H9 (cell line): ENCODE results near the gene DHRS9. TPM values are rescaled to one million over a fixed set of nuclear protein-coding genes. Genes with fewer than 3 reads are reported as not detected.

ENCODE experiments used
- DNase-seq: peaks from one replicate; pipeline ENCODE4 v3.0.0-alpha.2; 2017
- H2AFZ ChIP-seq: one replicate; pipeline ENCODE4 v1.6.1; 2013; ENCODE audit warnings: mild to moderate bottlenecking, low read length, control low read depth, moderate library complexity
- H2AK5ac ChIP-seq: 2 replicates; pipeline ENCODE4 v1.6.1; 2013; ENCODE audit warnings: low read length, control low read depth, mixed read lengths; ENCODE audit not compliant: insufficient read length
- H2BK120ac ChIP-seq: one replicate; pipeline ENCODE4 v1.6.1; 2013; ENCODE audit warnings: low read depth, mild to moderate bottlenecking, low read length, control low read depth, inconsistent platforms; ENCODE audit not compliant: poor library complexity, severe bottlenecking
- H2BK12ac ChIP-seq: 2 replicates; pipeline ENCODE4 v1.6.1; 2013; ENCODE audit warnings: low read length, control low read depth, mixed read lengths, low read depth; ENCODE audit not compliant: insufficient read length
- H2BK15ac ChIP-seq: 2 replicates; pipeline ENCODE4 v1.6.1; 2013; ENCODE audit warnings: low read depth, low read length, control low read depth
- H2BK20ac ChIP-seq: one replicate; pipeline ENCODE4 v1.6.1; 2013; ENCODE audit warnings: low read depth, mild to moderate bottlenecking, low read length, control low read depth, inconsistent platforms; ENCODE audit not compliant: poor library complexity, severe bottlenecking
- H2BK5ac ChIP-seq: 2 replicates; pipeline ENCODE4 v1.6.1; 2013; ENCODE audit warnings: low read length, control low read depth, mixed read lengths; ENCODE audit not compliant: insufficient read length
- H3K14ac ChIP-seq: 2 replicates; pipeline ENCODE4 v1.6.1; 2013; ENCODE audit warnings: low read length, control low read depth; ENCODE audit not compliant: insufficient read depth
- H3K18ac ChIP-seq: 2 replicates; pipeline ENCODE4 v1.6.1; 2013; ENCODE audit warnings: low read depth, mild to moderate bottlenecking, mixed read lengths, low read length, control low read depth; ENCODE audit not compliant: insufficient read length
- H3K23ac ChIP-seq: 2 replicates; pipeline ENCODE4 v1.6.1; 2013; ENCODE audit warnings: low read length, control low read depth, mixed read lengths, low read depth; ENCODE audit not compliant: insufficient read length
- H3K23me2 ChIP-seq: 2 replicates; pipeline ENCODE4 v1.6.1; 2013; ENCODE audit warnings: low read depth, mild to moderate bottlenecking, mixed read lengths, low read length, control low read depth; ENCODE audit not compliant: insufficient read length, poor library complexity, severe bottlenecking
- H3K27ac ChIP-seq: 2 replicates; pipeline ENCODE4 v1.5.1; 2013; ENCODE audit warnings: low read length, control low read depth, mixed read lengths, low read depth; ENCODE audit not compliant: insufficient read length
- H3K27me3 ChIP-seq: 2 replicates; pipeline ENCODE4 v1.6.1; 2013; ENCODE audit warnings: low read length, control low read depth, inconsistent platforms; ENCODE audit not compliant: insufficient read depth
- H3K4ac ChIP-seq: 2 replicates; pipeline ENCODE4 v1.6.1; 2013; ENCODE audit warnings: low read depth, mild to moderate bottlenecking, control low read depth, inconsistent platforms, low read length, moderate library complexity
- H3K4me1 ChIP-seq: 2 replicates; pipeline ENCODE4 v1.6.1; 2013; ENCODE audit warnings: low read length, control low read depth, inconsistent platforms; ENCODE audit not compliant: insufficient read depth
- H3K4me2 ChIP-seq: 2 replicates; pipeline ENCODE4 v1.6.1; 2013; ENCODE audit warnings: low read length, control low read depth, mixed read lengths; ENCODE audit not compliant: insufficient read length, insufficient read depth
- H3K56ac ChIP-seq: 2 replicates; pipeline ENCODE4 v1.6.1; 2013; ENCODE audit warnings: low read depth, mild to moderate bottlenecking, mixed read lengths, low read length, control low read depth; ENCODE audit not compliant: insufficient read length
- H3K79me1 ChIP-seq: 2 replicates; pipeline ENCODE4 v1.6.1; 2013; ENCODE audit warnings: low read depth, mild to moderate bottlenecking, moderate library complexity, low read length, control low read depth, inconsistent platforms; ENCODE audit not compliant: insufficient read depth, poor library complexity, severe bottlenecking
- H3K79me2 ChIP-seq: 2 replicates; pipeline ENCODE4 v1.6.1; 2013; ENCODE audit warnings: low read length, control low read depth, inconsistent platforms; ENCODE audit not compliant: insufficient read depth
- H3K9ac ChIP-seq: 2 replicates; pipeline ENCODE4 v1.6.1; 2013; ENCODE audit warnings: low read length, control low read depth, mixed read lengths; ENCODE audit not compliant: insufficient read length; ENCODE audit errors: extremely low read depth
- H3K9me3 ChIP-seq: one replicate; pipeline ENCODE4 v1.6.1; 2013; ENCODE audit warnings: low read depth, low read length, inconsistent platforms; ENCODE audit not compliant: control insufficient read depth
- H3T11ph ChIP-seq: one replicate; pipeline ENCODE4 v1.6.1; 2013; ENCODE audit warnings: mild to moderate bottlenecking, low read length, control low read depth, inconsistent platforms
- H4K20me1 ChIP-seq: one replicate; pipeline ENCODE4 v1.6.1; 2013; ENCODE audit not compliant: control insufficient read depth, insufficient read length, insufficient read depth
- H4K5ac ChIP-seq: 2 replicates; pipeline ENCODE4 v1.6.1; 2013; ENCODE audit warnings: low read depth, mild to moderate bottlenecking, mixed read lengths, low read length, control low read depth; ENCODE audit not compliant: insufficient read length
- H4K8ac ChIP-seq: replicated peaks from 2 replicates; pipeline ENCODE4 v1.6.1; 2013; ENCODE audit warnings: low read length, control low read depth, mixed read lengths, low read depth; ENCODE audit not compliant: insufficient read length
- H4K91ac ChIP-seq: 2 replicates; pipeline ENCODE4 v1.6.1; 2013; ENCODE audit warnings: low read depth, mild to moderate bottlenecking, moderate library complexity, mixed read lengths, low read length, control low read depth; ENCODE audit not compliant: insufficient read length
- H3K27ac Mint-ChIP-seq, 3 experiments: 2 replicates in 2 of 3; 3 replicates in 1 of 3; pipeline ENCODE4 v1.8.0; 2020 to 2021; ENCODE audit warnings: mixed read lengths in 3 of 3, mild to moderate bottlenecking in 1 of 3, moderate library complexity in 1 of 3
- H3K27me3 Mint-ChIP-seq: 2 replicates; pipeline ENCODE4 v1.8.0; 2021; ENCODE audit warnings: low read depth, mild to moderate bottlenecking, moderate library complexity, mixed read lengths
- H3K36me3 Mint-ChIP-seq, 3 experiments: 2 replicates in 2 of 3; 3 replicates in 1 of 3; pipeline ENCODE4 v1.8.0; 2020 to 2021; ENCODE audit warnings: low read depth in 3 of 3, mixed read lengths in 3 of 3; ENCODE audit not compliant: insufficient read depth in 1 of 3
- H3K4me1 Mint-ChIP-seq, 2 experiments: 2 replicates each; pipeline ENCODE4 v1.8.0; 2020; ENCODE audit warnings: mixed read lengths in 2 of 2
- H3K4me3 Mint-ChIP-seq, 2 experiments: 2 replicates in 1 of 2; 3 replicates in 1 of 2; pipeline ENCODE4 v1.8.0; 2020 to 2021; ENCODE audit warnings: mild to moderate bottlenecking in 2 of 2, mixed read lengths in 2 of 2, moderate library complexity in 1 of 2
- H3K9me3 Mint-ChIP-seq, 2 experiments: 2 replicates in 1 of 2; 3 replicates in 1 of 2; pipeline ENCODE4 v1.8.0; 2020; ENCODE audit warnings: mild to moderate bottlenecking in 2 of 2, mixed read lengths in 2 of 2, moderate library complexity in 1 of 2
- WGBS: extraction: QIAGEN DNeasy Blood & Tissue Kit; methylation state at CpG from one replicate; pipeline ENCODE4 v1.1.7; 2013; ENCODE audit warnings: missing lambda C conversion rate, low lambda C conversion rate, mixed read lengths; ENCODE audit not compliant: insufficient read length; ENCODE audit errors: extremely low coverage; 5-methylcytosine and 5-hydroxymethylcytosine counted together
- total RNA-seq: library from RNA; stranded (reverse); gene quantifications from 2 replicates; pipeline ENCODE4 v1.2.1, GENCODE V29; 2021
- TF ChIP-seq, protein P1 (sequence below): fragments of 200-600 bp; sonication (generic); conservative IDR thresholded peaks from 3 replicates; pipeline ENCODE4 v1.8.0; 2021; ENCODE audit warnings: antibody characterized with exemption, mild to moderate bottlenecking

Gene DHRS9
- total RNA-seq, 1 experiment from 2014 or later, result not detected

DNA sequence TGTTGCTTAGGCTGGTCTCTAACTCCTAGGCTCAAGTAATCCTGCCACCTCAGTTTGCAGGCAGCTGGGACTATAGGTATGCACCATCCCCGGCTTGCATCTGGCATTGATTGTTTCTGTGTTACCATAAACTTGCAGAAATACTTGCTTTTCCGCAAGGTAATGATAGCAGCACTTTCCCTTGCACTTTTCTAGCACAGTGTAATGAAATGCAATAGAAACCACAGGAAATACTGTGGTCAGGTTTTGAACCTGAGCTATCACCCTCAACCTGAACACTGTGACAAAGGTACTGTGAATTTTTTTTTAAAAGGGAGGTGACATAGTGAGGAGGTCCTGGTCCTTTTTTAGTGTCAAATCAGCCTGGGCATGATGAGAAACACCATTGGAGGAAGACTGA, 38.3 kb downstream of the DHRS9 start:
- Mint-ChIP-seq H3K4me1 (peaks cover 10 to 13% of the 10 kb centered on the region in 2 experiments), H3K36me3 (no peaks in the 10 kb centered on the region), H3K27me3 (peaks cover 16% of the 10 kb centered on the region), H3K27ac (no peak overlapping the region), H3K9me3 (no peaks in the 10 kb centered on the region), H3K4me3 (no peak overlapping the region)
- Histone ChIP-seq H3K9me3 (no peaks in the 10 kb centered on the region), H3K18ac (no peak overlapping the region), H3K4me2 (no peak overlapping the region), H2AK5ac (no peak overlapping the region), H3K27ac (no peak overlapping the region), H2BK5ac (no peak overlapping the region), H3K23me2 (no peaks in the 10 kb centered on the region), H3K4ac (no peak overlapping the region), H3K79me1 (no peaks in the 10 kb centered on the region), H3T11ph (no peak overlapping the region), H3K4me1 (0 out of 2 replicates have a peak, but pooled peaks cover 2% of the 10 kb centered on the region), H3K9ac (no peak overlapping the region), H2BK120ac (no peak overlapping the region), H3K79me2 (no peaks in the 10 kb centered on the region), H4K20me1 (no peaks in the 10 kb centered on the region), H2BK20ac (no peak overlapping the region), H3K23ac (no peak overlapping the region), H2BK12ac (no peak overlapping the region), H4K5ac (no peak overlapping the region), H3K14ac (no peak overlapping the region), H4K8ac (no peak overlapping the region), H3K56ac (no peak overlapping the region), H2BK15ac (no peak overlapping the region), H4K91ac (no peak overlapping the region), H3K27me3 (no peaks in the 10 kb centered on the region), H2AFZ (no peak overlapping the region)
- no CpG with 5 or more reads among the region's 2 CpGs for WGBS
- DNase-seq, result no peak
- TF ChIP-seq, protein P1, sequence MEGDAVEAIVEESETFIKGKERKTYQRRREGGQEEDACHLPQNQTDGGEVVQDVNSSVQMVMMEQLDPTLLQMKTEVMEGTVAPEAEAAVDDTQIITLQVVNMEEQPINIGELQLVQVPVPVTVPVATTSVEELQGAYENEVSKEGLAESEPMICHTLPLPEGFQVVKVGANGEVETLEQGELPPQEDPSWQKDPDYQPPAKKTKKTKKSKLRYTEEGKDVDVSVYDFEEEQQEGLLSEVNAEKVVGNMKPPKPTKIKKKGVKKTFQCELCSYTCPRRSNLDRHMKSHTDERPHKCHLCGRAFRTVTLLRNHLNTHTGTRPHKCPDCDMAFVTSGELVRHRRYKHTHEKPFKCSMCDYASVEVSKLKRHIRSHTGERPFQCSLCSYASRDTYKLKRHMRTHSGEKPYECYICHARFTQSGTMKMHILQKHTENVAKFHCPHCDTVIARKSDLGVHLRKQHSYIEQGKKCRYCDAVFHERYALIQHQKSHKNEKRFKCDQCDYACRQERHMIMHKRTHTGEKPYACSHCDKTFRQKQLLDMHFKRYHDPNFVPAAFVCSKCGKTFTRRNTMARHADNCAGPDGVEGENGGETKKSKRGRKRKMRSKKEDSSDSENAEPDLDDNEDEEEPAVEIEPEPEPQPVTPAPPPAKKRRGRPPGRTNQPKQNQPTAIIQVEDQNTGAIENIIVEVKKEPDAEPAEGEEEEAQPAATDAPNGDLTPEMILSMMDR, result no peak
